Calu3 (cell line): ENCODE data around the gene LCE1D. TPM values are rescaled to one million over a fixed set of nuclear protein-coding genes. Genes with fewer than 3 reads are reported as not detected.

Source experiments
- Bru-seq: library from RNA; stranded (reverse); fragments of 400-500 nt; gene quantifications from one replicate; lab custom pipeline; 2021; lab: Mats Ljungman, UMichigan
- BruChase-seq, 2 experiments: library from RNA; stranded (reverse); fragments of 400-500 nt; gene quantifications; one replicate each; lab custom pipeline; 2021; lab: Mats Ljungman, UMichigan
- BruUV-seq: library from RNA; stranded (reverse); fragments of 400-500 nt; replicated peaks from 2 replicates; lab custom pipeline; 2021; lab: Mats Ljungman, UMichigan
- CTCF ChIA-PET: fragments of 300-600 bp; sonication (Branson Sonifier 250); formaldehyde crosslinking; loops from one replicate; lab custom pipeline; 2022; ENCODE audit warnings: antibody characterized with exemption; lab: Charles Lee
- DNase-seq: peaks from one replicate; pipeline ENCODE4 v3.0.0; 2022
- H3K27ac Mint-ChIP-seq: one replicate; pipeline ENCODE4 v1.8.0; 2022; ENCODE audit warnings: mixed read lengths; ENCODE audit not compliant: unreplicated experiment
- H3K27me3 Mint-ChIP-seq: one replicate; pipeline ENCODE4 v1.8.0; 2022; ENCODE audit warnings: mixed read lengths; ENCODE audit not compliant: unreplicated experiment
- H3K36me3 Mint-ChIP-seq: one replicate; pipeline ENCODE4 v1.8.0; 2022; ENCODE audit warnings: mild to moderate bottlenecking, moderate library complexity, mixed read lengths; ENCODE audit not compliant: insufficient read depth, unreplicated experiment
- H3K4me1 Mint-ChIP-seq: one replicate; pipeline ENCODE4 v1.8.0; 2022; ENCODE audit warnings: mild to moderate bottlenecking, low read depth, mixed read lengths; ENCODE audit not compliant: unreplicated experiment
- H3K4me3 Mint-ChIP-seq: one replicate; pipeline ENCODE4 v1.8.0; 2022; ENCODE audit warnings: mild to moderate bottlenecking, low read depth, moderate library complexity, mixed read lengths; ENCODE audit not compliant: unreplicated experiment
- H3K9me3 Mint-ChIP-seq: one replicate; pipeline ENCODE4 v1.8.0; 2022; ENCODE audit warnings: low read depth, mixed read lengths; ENCODE audit not compliant: unreplicated experiment
- intact Hi-C: fragments of 100-400 bp; cut with micrococcal nuclease; formaldehyde crosslinking; loops from one replicate; pipeline ENCODE4 v1.10.0; 2022; ENCODE audit not compliant: unreplicated experiment
- long read RNA-seq: library from polyadenylated mRNA; stranded (forward); transcript quantifications from one replicate; pipeline ENCODE4 v2.0.0, GENCODE V29; 2022
- total RNA-seq: library from RNA; stranded (reverse); gene quantifications from 2 replicates; pipeline ENCODE4 v1.2.3, GENCODE V29; 2022
- TF ChIP-seq, protein P1 (sequence below): fragments of 200-600 bp; IDR thresholded peaks from one replicate; pipeline ENCODE4 v1.8.0; 2022; ENCODE audit warnings: antibody characterized with exemption; ENCODE audit not compliant: unreplicated experiment

Gene LCE1D, protein sequence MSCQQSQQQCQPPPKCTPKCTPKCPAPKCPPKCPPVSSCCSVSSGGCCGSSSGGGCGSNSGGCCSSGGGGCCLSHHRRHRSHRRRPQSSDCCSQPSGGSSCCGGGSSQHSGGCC
- total RNA-seq (not detected in 2 replicates), Bru-seq, nascent RNA (not detected), BruChase-seq, experiment 1, labeled RNA remaining after a 6-hour chase (not detected), BruChase-seq, experiment 2, labeled RNA remaining after a 2-hour chase (not detected)
- long read RNA-seq = 0 reads

DNA sequence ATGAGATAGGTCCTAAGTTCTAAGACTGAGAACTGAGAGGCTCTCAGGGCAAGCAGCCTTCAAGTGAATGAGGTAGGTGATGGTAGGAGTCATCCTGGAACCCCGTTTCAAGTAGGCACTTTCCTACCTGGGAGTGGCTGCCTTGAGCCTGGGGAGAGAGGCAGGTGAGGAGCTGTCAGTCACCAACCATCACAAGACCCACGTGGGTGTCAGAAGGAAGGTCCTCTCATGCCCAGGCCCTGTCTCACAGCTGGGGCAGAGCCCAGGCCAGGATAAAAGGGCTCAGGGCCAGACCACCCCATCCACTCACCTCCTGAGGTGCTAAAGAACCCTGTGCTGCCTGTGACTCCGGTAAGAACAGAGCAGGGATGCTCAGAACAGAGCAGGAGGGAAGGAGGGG lies at the start of gene LCE1D:
LCE1D (plus strand) TSS at position 301 of the 400 bp plus-strand sequence. CDS start 1,074 bp downstream, outside the sequence.
- BruUV-seq = no TSS peak
- no peaks in the 10 kb centered on the region for H3K36me3 Mint-ChIP-seq
- TF ChIP-seq, protein P1, sequence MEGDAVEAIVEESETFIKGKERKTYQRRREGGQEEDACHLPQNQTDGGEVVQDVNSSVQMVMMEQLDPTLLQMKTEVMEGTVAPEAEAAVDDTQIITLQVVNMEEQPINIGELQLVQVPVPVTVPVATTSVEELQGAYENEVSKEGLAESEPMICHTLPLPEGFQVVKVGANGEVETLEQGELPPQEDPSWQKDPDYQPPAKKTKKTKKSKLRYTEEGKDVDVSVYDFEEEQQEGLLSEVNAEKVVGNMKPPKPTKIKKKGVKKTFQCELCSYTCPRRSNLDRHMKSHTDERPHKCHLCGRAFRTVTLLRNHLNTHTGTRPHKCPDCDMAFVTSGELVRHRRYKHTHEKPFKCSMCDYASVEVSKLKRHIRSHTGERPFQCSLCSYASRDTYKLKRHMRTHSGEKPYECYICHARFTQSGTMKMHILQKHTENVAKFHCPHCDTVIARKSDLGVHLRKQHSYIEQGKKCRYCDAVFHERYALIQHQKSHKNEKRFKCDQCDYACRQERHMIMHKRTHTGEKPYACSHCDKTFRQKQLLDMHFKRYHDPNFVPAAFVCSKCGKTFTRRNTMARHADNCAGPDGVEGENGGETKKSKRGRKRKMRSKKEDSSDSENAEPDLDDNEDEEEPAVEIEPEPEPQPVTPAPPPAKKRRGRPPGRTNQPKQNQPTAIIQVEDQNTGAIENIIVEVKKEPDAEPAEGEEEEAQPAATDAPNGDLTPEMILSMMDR = no peak
- intact Hi-C loops = no loop called here
- H3K27ac Mint-ChIP-seq = no peak within 1 kb of the TSS
- no peak for DNase-seq
- CTCF ChIA-PET = no interaction called here
- no peaks in the 10 kb centered on the region for H3K4me1 Mint-ChIP-seq
- no peak within 1 kb of the TSS for H3K4me3 Mint-ChIP-seq
- H3K27me3 Mint-ChIP-seq = peaks cover 62% of the 10 kb centered on the region
- no peaks in the 10 kb centered on the region for H3K9me3 Mint-ChIP-seq

DNA sequence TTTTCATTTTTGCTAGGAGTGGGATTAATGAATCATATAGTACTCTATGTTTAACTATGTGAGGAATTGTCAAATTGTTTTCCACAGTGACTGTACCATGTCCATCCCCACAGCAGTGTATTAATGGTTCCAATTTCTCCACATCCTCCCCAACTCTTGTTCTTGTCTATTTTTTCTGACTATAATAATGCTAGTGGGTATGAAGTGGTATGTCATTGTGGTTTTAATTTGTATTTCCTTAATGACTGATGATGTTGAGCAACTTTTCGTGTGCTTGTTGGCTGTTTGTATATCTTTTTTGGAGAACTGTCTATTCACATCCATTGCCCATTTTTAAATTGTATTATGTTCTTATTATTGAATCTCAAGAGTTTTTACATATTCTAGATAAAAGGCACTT lies 48.7 kb upstream of the LCE1D start:
- H3K27me3 Mint-ChIP-seq = peaks cover 67% of the 10 kb centered on the region
- peaks cover 10% of the 10 kb centered on the region for H3K4me1 Mint-ChIP-seq
- intact Hi-C loops = loop anchor here (5.0 to 10.0 kb wide), 3 partner anchors 119 to 477 kb away; no protein-coding TSS in a partner anchor
- CTCF ChIA-PET = no interaction called here
- TF ChIP-seq, protein P1 = no peak
- no TSS peak for BruUV-seq
- no peak overlapping the region for H3K27ac Mint-ChIP-seq
- no peaks in the 10 kb centered on the region for H3K9me3 Mint-ChIP-seq
- DNase-seq = no peak
- no peak overlapping the region for H3K4me3 Mint-ChIP-seq
- H3K36me3 Mint-ChIP-seq = peaks cover 4% of the 10 kb centered on the region

- no peaks in the 10 kb centered on the region for H3K36me3 Mint-ChIP-seq
- CTCF ChIA-PET = interaction anchor here (0.5 to 0.7 kb wide), 4 partner anchors 25 to 499 kb away, joined by 3 read pairs; no protein-coding TSS in a partner anchor
- H3K4me1 Mint-ChIP-seq = no peaks in the 10 kb centered on the region
- TF ChIP-seq, protein P1 = no peak
- BruUV-seq = no TSS peak
- intact Hi-C loops = no loop called here
- H3K27ac Mint-ChIP-seq = no peak overlapping the region
- peaks cover 82% of the 10 kb centered on the region for H3K27me3 Mint-ChIP-seq
- no peaks in the 10 kb centered on the region for H3K9me3 Mint-ChIP-seq
- no peak for DNase-seq
- H3K4me3 Mint-ChIP-seq = no peak overlapping the region
Observed at GRCh38 chr1:152752225-152752624, 44.3 kb upstream of the LCE1D start.

GRCh38 chr1:152753586-152753985 lies 42.9 kb upstream of the LCE1D start:
- Mint-ChIP-seq H3K4me3 (no peak overlapping the region), H3K27me3 (peaks cover 96% of the 10 kb centered on the region), H3K9me3 (no peaks in the 10 kb centered on the region), H3K4me1 (no peaks in the 10 kb centered on the region), H3K27ac (no peak overlapping the region), H3K36me3 (no peaks in the 10 kb centered on the region)
- no peak for DNase-seq
- intact Hi-C loops = no loop called here
- CTCF ChIA-PET = no interaction called here
- BruUV-seq = no TSS peak
- TF ChIP-seq, protein P1 = no peak
